HG03342 (cell line): ENCODE results near the gene GPX2.

Source experiments
- ATAC-seq: cut with Tn5 transposase; IDR thresholded peaks from one replicate; pipeline ENCODE4 v1.9.1; 2021; ENCODE audit warnings: mild to moderate bottlenecking, moderate library complexity; ENCODE audit not compliant: unreplicated experiment

GPX2 gene

DNA sequence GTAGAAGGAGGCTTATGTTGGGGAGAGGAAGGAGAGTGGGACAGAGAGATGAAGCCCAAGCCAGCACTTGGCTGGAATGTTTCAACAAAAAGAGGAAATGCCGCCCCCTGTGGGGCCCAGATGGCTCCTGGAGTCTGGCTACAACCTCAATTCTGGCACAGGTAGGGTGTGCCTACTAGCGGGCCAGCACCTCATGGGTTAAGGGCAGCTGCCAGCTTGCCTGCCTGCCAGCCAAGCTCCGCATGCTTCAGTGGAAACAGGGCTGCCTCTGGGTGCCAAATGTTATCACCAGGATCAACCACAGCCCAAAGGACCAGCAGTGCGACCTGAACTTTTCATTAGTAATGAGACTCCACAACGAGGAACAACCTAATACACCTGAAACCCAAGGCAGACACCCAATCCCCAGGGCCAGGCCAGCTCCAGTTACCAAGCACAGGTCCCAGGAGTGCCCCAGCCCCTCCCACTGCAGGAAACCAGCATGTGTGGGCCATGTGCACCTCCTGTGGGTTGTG lies 18.3 kb upstream of the GPX2 start:
- no peak for ATAC-seq

DNA sequence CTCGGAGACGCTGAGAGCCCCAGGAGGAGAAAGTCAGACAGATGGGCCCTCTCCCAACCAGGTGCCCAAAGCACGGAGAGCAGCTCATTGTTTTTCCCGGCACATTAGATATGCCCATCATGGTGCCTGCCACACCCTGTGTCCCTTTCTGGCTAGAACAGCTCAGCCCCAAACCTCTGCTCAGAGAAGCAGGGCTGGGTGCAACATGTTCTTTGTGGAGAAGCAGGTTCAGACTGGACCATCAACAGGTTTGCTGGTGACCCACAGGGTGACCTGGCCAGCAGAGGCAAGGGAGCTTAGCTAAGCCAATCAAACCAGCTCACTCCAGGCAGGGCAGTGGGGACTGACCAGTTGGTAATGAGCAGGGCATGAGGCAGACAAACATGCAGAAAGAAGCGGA lies 16.2 kb upstream of the GPX2 start:
- ATAC-seq: no peak

DNA sequence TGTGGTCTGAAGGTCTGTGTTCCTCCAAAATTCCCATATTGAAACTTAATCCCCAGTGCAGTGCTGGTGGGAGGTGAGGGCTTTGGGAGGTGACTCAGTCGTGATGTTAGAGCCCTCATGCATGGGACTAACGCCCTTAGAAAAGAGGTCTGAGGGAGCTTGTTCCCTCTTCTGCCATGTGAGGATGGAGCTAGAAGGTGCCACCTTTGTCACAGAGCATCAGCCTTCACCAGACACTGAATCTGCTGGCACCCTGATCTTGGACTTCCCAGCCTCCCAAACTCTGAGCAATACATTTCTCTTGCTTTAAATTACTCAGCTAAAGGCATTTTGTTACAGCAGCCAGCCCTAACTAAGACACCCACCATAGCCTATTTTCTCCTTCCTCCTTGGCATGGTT lies 15.7 kb upstream of the GPX2 start:
- no peak for ATAC-seq

DNA sequence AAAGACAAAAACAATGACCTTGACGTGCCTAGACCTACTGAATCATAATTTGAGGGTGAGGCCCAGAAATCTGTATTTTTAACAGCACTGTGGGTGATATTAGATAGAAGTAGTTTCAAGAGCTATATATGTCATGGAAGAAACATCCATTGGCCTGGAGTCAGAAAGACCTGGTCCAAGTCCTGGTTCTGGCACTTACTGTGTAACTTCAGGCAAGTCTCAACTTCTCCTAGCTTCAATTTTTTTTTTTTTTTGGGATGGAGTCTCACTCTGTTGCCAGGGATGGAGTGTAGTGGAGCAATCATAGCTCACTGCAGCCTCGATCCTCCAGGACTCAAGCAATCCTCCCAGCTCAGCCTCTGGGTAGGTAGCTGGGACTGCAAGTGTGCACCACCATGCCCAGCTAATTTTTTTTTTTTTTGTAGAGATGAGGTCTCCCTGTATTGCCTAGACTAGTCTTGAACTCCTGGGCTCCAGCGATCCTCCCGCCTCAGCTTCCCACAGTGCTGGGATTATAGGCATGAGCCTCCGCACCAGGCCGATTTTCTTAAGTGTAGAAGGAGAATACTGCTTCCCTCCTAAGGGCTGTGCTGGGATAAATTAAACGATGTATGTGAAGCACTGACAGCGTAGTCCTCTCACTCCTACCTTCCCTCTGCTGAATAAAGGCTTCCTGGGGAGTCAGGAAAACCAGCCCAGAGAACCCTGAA lies 14.3 kb upstream of the GPX2 start:
- no peak for ATAC-seq

DNA sequence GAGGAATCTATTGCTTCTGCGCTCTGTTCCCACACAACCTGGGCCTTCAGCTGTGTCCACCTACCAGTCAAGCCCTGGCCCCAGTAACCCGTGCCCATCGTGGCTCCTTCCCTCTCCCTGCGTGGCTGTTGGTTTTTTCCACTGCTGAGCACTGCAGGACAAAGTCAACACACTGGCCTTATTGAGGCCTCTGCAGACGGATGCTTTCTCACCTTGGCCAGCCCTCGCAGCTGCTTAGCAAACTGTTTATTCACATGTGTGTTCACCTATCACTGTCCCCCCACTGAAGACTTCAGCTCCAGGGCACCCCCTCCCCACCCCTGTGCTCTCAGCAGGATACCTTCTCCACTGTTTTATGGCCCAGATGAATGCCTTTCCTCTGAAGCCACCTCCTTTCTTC lies 12.8 kb upstream of the GPX2 start:
- no peak for ATAC-seq

DNA sequence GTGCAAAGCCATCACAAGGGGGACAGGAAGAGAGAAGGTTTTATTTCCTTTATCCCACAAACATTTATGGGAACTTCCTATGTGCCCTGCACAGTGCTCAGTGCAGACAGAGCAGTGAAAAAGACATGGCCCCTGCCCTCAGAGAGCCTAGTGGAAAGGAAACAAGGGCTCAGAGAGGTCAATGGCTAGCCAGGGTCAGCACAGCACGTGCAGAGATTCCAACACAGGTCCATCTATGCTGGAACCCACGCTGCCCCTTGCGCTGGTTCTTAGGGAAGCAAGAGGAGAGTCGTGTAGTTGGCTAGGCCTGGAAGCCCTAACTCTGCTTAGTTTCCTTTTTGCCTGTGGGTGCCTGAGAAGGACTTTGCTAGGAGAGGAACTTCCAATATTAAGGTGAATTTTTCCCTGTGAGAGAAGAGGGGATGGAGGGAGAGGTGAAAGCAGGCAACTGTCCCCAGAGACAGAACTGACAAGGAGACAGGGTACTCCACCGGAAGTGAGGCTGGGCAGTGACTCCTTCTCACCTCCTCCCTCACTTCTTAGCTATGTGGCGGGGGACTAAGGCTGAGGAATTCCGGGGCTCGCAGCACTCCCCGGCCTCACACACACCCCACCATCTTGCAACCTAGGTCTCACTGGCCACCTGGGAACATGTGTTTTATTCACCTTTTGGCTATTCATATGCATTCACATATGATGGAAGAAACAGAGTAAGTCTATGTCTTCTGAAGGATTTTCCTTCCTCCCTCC lies 12.1 kb upstream of the GPX2 start:
- no peak for ATAC-seq

DNA sequence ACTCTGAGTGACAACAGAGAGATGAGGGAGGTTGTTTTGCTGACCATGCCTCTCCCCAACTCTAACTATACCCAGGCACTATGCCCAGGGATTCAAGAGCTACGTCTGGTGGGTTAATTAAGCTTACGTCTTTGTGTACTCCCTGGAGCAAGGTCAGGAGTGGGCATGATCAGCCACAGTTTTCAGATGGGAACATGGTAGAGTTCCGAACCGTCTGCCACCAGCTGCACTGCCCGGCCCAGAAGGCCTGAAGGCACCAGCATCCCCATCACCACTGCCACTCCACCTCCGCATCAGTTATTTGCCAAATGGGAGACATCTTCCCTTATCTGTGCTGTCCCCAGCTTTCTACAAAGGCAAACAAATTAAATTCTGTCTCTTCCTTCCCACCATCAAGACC lies 11.1 kb upstream of the GPX2 start:
- no peak for ATAC-seq

DNA sequence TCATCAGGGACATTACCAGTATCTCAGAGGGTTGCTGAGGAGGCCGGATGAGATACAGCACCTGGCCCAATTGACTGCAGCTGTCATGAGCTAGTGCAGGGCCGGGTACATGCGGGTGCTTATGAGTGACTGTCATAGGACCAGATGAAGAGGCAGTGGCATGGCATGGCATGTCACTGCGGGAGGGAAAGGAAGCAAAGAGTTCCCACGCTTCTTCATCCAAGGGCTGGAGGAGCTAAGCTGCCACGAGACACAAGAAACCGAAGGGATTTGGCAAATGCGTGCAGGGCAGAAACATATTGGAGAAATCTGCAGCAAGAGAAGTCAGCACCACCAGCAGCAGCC lies 10.7 kb upstream of the GPX2 start:
- no peak for ATAC-seq

DNA sequence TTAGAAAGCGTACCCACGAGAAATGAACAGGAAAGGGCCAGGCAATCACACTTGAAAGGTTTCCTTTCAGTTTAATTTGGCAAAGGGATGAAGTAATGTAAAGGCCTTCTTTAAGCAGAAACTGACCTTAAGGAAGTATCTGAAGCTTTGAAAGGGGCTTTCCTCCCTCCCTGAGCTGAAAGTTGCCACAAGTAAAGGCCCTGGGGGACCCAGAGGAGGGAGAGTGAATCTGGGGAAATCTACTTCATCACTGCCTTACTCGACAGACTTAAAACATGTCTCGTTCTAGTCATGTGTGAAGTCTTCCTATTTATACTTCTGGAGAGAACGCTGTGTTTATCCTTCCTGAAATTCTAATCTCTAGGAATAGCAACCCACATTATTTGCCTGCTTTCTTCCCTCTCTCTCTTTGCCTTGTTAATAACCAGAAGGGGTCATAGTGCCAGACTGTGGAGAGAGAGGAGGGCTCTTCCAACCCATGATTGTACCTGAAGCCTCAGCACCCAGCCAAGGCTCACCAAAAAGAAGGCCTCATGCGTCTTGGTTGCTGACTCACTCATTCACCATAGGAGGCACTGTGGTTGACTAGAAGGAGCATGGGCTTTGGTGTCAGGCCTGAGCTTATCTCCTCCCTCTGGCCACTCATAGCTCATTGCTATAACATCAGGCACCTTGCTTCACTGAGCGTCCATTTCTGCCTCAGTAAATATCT lies 10.2 kb upstream of the GPX2 start:
- ATAC-seq: peak; percentile 80

DNA sequence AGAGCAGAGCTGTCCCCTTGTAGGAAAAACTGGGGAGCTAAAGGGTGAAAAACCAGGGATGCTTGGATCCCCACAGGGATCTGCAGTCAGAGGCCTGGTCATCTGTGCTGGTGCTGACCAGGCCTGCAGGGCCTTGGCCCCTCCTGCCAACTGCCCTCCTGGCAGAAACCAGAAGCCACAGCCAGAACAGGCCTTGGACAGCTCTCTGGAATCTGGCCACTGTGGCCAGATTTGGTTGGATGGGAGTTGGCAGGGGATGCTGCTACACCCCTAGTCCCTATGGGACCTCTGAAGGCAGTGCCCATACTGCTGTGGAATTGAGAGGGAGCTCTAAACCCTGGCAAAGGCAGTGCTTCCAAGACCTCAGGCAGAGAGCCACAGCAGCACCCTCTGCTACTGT lies 9.2 kb upstream of the GPX2 start:
- no peak for ATAC-seq

DNA sequence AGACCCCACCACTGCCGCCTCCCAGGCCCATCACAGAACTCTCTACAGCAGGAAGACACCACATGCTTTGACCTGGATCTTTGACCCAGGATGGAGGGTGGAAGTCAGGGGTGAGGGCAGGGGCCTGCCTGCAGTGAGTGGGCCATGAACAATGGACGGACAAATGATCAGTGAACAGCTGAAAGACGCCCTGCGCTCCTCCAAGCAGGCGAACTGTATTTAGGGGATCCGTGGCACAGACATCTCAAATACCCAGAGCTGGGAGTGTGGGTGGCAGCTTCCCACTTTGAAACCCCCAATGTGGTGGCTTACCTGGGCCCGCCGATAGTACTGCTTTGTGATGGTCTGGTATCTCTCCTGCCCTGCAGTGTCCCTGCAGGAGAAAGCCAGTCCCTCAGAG lies 8.7 kb upstream of the GPX2 start:
- ATAC-seq: no peak

DNA sequence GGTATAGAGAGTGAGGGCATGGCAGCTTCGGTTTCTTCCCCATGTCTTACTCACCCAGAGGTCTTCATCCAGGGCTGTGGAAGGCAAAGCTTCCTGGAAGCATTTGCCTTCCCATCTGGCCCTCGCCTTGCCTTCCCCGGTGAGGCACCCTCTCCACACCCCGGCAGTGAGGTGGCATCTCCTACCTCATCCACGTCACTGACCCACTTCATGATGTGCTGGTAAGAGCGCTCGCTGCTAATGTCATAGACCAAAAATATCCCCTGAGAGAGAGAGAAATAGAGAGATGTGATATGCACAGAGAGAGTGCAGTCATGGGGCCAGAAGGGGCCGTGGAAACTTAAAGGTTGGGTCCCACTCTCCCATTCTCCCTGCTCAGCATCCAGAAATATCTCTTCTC lies 8.3 kb upstream of the GPX2 start:
- no peak for ATAC-seq

DNA sequence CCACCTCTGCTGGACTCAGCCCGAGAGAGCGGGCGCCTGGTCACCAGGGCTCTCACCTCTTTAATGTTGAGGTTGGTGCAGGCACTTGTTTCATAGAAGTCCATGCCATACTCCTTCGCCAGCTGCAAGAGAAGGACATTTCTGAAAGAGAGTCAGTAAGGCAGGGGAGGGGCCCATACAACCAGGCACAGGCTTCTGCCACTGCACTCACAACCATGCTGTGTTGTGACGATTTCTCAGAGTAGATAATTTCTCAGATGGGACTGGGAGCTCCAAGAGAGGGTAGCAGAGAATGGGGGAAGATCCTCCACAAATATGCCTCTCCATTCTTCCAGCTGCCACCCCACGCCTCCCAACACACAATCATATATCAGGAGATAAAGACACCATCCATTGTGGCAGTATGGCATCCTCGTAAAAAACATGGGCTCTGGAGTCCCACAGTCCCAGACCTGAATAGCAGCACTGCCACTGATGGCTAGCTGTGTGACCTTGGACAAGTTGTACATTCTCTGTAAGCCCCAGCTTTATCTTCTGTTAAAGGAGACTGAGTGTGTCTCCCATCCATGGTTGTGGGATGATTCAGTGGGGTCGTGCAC lies 6.2 kb upstream of the GPX2 start:
- ATAC-seq: no peak

DNA sequence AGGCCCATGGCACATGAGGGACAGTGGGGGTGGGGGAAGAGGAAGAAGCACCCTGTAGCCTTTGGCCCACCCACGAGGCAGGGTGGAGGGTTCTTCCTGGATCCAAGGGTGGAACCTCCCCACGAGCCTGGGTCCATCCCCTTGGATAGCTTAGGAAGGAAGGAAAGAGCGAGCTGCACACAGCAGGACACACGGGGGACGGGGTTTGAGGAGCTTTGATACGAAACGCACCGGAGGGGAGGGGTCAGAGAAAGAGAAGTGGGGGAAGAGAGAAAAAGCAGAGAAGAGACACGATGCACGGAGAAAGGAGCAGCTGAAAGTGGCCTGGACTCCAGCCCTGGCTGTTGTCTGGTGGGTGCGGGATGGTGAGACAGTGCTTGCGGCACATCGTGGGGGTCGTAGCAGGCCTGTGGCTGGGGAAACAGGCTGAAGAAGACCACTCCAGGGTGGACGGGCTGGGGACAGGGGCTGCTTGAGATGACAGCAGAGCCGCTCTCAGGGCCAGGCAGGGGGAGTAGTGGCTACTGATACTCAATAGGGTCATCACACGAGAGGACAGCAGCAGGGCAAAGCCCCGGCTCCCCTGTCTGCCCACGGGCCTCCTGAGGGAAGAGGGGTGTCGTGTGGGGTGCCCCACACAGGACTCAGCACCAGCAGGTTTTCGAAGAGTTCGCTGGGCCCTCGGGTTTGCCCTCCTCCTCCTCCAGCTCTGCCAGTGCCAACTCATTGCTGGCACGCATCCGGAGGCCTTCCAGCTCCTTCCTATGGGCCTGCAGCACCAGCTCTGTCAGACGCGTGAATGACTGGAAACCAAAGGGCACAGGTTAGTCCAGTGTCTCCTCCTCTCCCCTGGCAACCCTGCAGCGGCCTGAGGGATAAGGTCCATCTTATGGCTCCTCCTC lies 5.4 kb upstream of the GPX2 start:
- ATAC-seq: no peak

DNA sequence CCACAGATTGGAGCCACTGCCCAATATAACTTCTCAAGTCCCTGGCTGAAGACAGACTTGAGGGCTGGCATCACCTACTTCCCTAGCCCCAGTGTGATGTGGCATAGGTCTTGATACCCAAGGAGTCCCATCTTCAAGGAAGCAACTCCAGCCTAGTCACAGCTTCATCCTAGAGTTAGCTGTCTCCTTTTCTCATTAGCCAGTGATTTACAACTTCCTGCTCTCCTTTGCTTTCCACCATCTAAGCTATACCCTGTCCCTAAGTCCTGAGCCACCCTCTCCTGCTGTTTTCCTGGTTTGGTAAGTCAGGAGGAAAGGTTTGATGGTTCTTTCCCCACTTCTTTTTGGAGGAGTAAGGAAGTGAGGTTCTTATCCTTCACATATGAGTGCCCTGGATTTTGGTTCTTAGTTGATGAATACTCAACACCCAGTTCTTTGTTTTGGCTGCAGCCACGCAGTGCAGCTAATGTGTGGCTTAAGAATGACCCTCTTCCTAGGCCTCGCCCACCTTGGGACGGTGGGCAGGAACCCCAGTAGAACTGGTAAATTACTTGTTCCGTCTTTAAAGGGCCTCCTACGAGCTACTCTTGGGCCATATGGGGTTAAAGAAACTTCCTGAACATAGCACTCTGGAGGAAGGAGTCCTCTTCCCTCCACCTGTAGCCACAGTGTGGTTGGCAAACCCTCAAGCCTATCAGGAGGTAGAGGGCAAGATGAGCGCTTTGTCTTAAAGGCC lies 3.9 kb upstream of the GPX2 start:
- no peak for ATAC-seq

DNA sequence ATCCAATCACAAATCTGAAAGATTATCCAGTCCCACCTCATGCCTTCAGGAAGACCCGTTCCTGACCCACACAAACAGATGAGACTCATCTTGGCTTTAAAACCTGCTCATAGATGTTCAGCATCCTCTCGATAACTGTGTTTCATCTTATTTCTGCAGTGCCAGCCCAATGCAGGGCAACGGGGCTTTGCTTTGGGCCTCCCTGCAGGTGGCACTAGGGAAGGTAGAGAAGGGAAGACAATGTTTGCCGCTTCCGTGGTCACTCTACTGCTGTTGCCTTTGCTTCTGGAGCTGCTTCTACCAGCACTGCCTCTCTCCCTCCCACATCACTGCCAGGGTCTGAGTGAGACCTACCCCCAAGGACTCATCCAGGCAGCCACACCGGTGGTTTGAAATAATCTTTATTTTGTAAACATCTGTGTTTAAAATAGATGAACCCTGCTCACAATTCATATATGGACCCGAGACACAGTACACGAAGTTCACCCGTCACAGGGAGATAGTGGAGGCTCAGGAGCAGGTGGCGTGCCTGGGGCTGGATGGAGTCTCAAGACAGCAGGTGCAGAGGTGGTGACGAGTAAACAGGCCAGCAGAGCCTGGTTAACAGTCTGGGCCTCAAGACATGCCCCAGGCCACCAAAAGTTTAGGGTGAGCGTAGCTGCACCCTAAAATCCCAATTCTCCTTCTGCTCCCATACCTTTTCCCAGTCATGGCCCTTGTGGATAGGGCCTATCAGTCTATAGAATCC lies 3.1 kb upstream of the GPX2 start:
- no peak for ATAC-seq

DNA sequence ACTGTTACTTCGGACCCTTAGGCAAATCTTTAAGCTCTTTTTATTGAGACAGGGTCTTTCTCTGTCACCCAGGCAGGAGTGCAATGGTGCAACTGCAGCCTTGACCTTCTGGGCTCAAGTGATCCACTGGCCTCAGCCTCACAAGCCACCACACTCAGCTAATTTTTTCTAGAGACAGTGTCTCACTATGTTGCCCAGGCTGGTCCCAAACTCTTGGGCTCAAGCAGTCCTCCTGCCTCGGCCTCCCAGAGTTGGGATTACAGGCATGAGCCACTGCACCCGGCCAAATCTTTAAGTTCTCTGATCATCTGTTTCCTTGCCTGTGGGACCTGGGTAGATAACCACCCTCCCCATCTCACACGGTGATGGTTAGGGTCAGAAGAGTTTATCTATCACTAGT lies 2.3 kb upstream of the GPX2 start:
- no peak for ATAC-seq

DNA sequence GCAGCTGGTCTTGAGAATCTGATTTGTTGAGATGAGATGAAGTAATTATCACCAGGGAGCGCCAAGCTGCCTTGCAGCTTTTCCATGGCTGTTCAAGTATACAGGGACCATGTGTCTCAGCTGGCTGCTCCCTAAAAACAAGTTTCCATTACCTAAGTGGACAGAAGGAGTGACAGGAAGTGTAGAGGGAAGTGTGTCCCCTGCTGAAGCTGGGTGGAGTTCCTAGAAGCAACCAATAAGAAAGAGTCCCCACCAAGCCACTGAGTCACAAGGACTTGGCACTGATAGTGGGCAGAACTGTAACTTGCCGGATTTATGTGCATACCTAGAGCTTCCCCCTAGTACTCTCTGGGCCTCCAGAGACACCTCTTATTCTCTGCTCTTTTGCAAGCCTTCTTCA lies 1.5 kb upstream of the GPX2 start:
- no peak for ATAC-seq

DNA sequence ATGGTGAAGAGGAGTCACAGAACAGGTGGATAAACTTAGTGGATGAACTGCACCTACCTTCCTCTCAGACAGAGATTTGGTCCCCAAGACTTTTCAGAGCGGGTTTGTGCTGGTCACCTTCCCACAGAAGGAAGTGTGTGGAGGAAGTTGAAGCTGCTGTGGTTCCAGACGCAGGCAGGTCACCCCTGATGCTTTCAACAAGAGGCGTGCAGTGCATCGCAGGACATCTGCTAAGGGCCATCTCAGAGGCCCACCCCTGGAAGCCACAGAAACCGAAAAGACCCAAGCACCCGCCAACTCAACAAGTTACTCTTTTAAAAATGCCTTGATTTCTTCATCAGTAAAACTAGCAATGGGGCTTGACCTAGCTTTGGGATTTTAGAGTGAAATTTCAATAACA lies 1.0 kb upstream of the GPX2 start:
- no peak for ATAC-seq
